HCT116 (cell line): ENCODE measurements around the gene NAA16. TPM values are rescaled to one million over a fixed set of nuclear protein-coding genes. Genes with fewer than 3 reads are reported as not detected.

Experiments used
- ATAC-seq: fragments of 200-7000 bp; cut with Tn5 transposase; 2 replicates; pipeline ENCODE4 v1.9.1; 2020; ENCODE audit warnings: mild to moderate bottlenecking, moderate library complexity
- BruUV-seq: library from RNA; stranded (reverse); fragments of 400-500 nt; replicated peaks from 2 replicates; lab custom pipeline; 2021; lab: Mats Ljungman, UMichigan
- CTCF ChIA-PET: fragments of 300-600 bp; sonication (Branson Sonifier 250); formaldehyde crosslinking; loops from one replicate; lab custom pipeline; 2021; ENCODE audit warnings: antibody characterized with exemption; lab: Charles Lee
- POLR2A ChIA-PET: fragments of 300-600, 350-600 bp; sonication (Branson Sonifier 250); formaldehyde crosslinking; loops from one replicate; lab custom pipeline; 2021; ENCODE audit warnings: antibody characterized with exemption; lab: Charles Lee
- RAD21 ChIA-PET, 2 experiments: fragments of 300-600 bp; sonication (Branson Sonifier 250); formaldehyde crosslinking; loops; one replicate each; lab custom pipeline; 2023; ENCODE audit warnings: low total read pairs in 2 of 2; ENCODE audit not compliant: uncharacterized antibody in 2 of 2, unreplicated experiment in 2 of 2, low non-redundant PET in 1 of 2; lab: Charles Lee
- DNase-seq: peaks from one replicate; pipeline ENCODE4 v3.0.0-alpha.2; 2010; ENCODE audit warnings: low read depth, low spot score
- H2AFZ ChIP-seq: fragments of 200-600 bp; shearing (Covaris generic), sonication (generic); 2 replicates; pipeline ENCODE4 v1.6.1; 2017; ENCODE audit warnings: low read depth, mixed run types, mixed read lengths, antibody characterized with exemption, low read length; ENCODE audit not compliant: poor library complexity, severe bottlenecking
- H3K27ac ChIP-seq: 2 replicates; pipeline ENCODE4 v1.5.1; 2012; ENCODE audit warnings: low read depth, low read length
- H3K27me3 ChIP-seq: fragments of 200-600 bp; sonication (generic); 2 replicates; pipeline ENCODE4 v1.6.1; 2016; ENCODE audit warnings: mixed run types, low read length, mixed read lengths; ENCODE audit not compliant: insufficient read depth
- H3K36me3 ChIP-seq, 2 experiments: fragments of 200-500 bp in 1 of 2; fragments of 200-600 bp in 1 of 2; sonication (Bioruptor generic) in 1 of 2; sonication (generic) in 1 of 2; 2 replicates each; pipeline versions ENCODE4 v1.5.1 to v1.6.1; 2014 to 2016; ENCODE audit warnings: low read length in 2 of 2, inconsistent platforms in 1 of 2, mixed read lengths in 1 of 2, mixed run types in 1 of 2; ENCODE audit not compliant: insufficient read depth in 2 of 2, control insufficient read depth in 1 of 2
- H3K4me1 ChIP-seq, 2 experiments: fragments of 200-600 bp in 1 of 2; sonication (generic) in 1 of 2; 2 replicates each; pipeline versions ENCODE4 v1.5.1 to v1.6.1; 2012 to 2017; ENCODE audit warnings: low read length in 2 of 2, inconsistent platforms in 1 of 2, mild to moderate bottlenecking in 1 of 2, mixed read lengths in 1 of 2, mixed run types in 1 of 2, moderate library complexity in 1 of 2; ENCODE audit not compliant: insufficient read depth in 2 of 2, control insufficient read depth in 1 of 2
- H3K4me2 ChIP-seq: fragments of 200-600 bp; sonication (generic); 2 replicates; pipeline ENCODE4 v1.6.1; 2017; ENCODE audit warnings: mixed run types, low read length, mixed read lengths
- H3K4me3 ChIP-seq, 2 experiments: fragments of 200-600 bp in 1 of 2; sonication (generic) in 1 of 2; replicated peaks in 1 of 2; 2 replicates each; pipeline ENCODE4 v1.5.1; 2011 to 2016; ENCODE audit warnings: low read length in 2 of 2, control low read depth in 1 of 2, low read depth in 1 of 2, mild to moderate bottlenecking in 1 of 2, mixed read lengths in 1 of 2, mixed run types in 1 of 2
- H3K79me2 ChIP-seq: fragments of 200-600 bp; sonication (generic); 2 replicates; pipeline ENCODE4 v1.6.1; 2017; ENCODE audit warnings: mild to moderate bottlenecking, mixed run types, low read length, moderate library complexity, mixed read lengths; ENCODE audit not compliant: insufficient read depth
- H3K9ac ChIP-seq: fragments of 200-600 bp; sonication (generic); 2 replicates; pipeline ENCODE4 v1.6.1; 2016; ENCODE audit warnings: low read length, mixed read lengths
- H3K9me2 ChIP-seq: fragments of 200-600 bp; sonication (generic), shearing (Covaris generic); 2 replicates; pipeline ENCODE4 v1.6.1; 2017; ENCODE audit warnings: mixed run types, mild to moderate bottlenecking, moderate library complexity; ENCODE audit not compliant: insufficient read depth
- H3K9me3 ChIP-seq, 2 experiments: fragments of 200-500 bp in 1 of 2; fragments of 200-600 bp in 1 of 2; sonication (Bioruptor generic) in 1 of 2; sonication (generic) in 1 of 2; 2 replicates each; pipeline ENCODE4 v1.6.1; 2014 to 2017; ENCODE audit warnings: low read length in 2 of 2, mixed read lengths in 2 of 2, inconsistent platforms in 1 of 2, low read depth in 1 of 2, mild to moderate bottlenecking in 1 of 2, mixed run types in 1 of 2, moderate library complexity in 1 of 2; ENCODE audit not compliant: control insufficient read depth in 1 of 2, insufficient read depth in 1 of 2
- H4K20me1 ChIP-seq: fragments of 200-600 bp; sonication (generic), shearing (Covaris generic); 2 replicates; pipeline ENCODE4 v1.6.1; 2017; ENCODE audit warnings: mixed run types, mild to moderate bottlenecking, moderate library complexity; ENCODE audit not compliant: insufficient read depth
- CEBPB ChIP-seq: IDR thresholded peaks from 2 replicates; pipeline ENCODE4 v1.6.1; 2012; ENCODE audit warnings: low read depth
- CTCF ChIP-seq, 3 experiments: fragments of 200-600 bp in 1 of 3; sonication (generic) in 1 of 3; IDR thresholded peaks in 2 of 3; conservative IDR thresholded peaks in 1 of 3; 2 replicates each; pipeline ENCODE4 v1.5.1; 2012 to 2017; ENCODE audit warnings: low read depth in 2 of 3, low read length in 2 of 3, antibody characterized with exemption in 1 of 3, borderline replicate concordance in 1 of 3, control low read depth in 1 of 3, mild to moderate bottlenecking in 1 of 3, mixed read lengths in 1 of 3, mixed run types in 1 of 3, moderate library complexity in 1 of 3; ENCODE audit not compliant: insufficient read depth in 1 of 3
- EZH2 ChIP-seq: fragments of 200-600 bp; sonication (generic); IDR thresholded peaks from 2 replicates; pipeline ENCODE4 v1.6.1; 2017; ENCODE audit warnings: antibody characterized with exemption, mixed run types
- EZH2phosphoT487 ChIP-seq: fragments of 200-600 bp; IDR thresholded peaks from 2 replicates; pipeline ENCODE4 v1.6.1; 2018; ENCODE audit warnings: antibody characterized with exemption, borderline replicate concordance
- FOSL1 ChIP-seq: IDR thresholded peaks from 2 replicates; pipeline ENCODE4 v1.6.1; 2012; ENCODE audit warnings: low read depth
- MAX ChIP-seq: IDR thresholded peaks from 2 replicates; pipeline ENCODE4 v1.6.1; 2012
- POLR2AphosphoS5 ChIP-seq: IDR thresholded peaks from 2 replicates; pipeline ENCODE4 v1.6.1; 2011; ENCODE audit warnings: mild to moderate bottlenecking, low read depth, low read length, moderate library complexity
- REST ChIP-seq: IDR thresholded peaks from 2 replicates; pipeline ENCODE4 v1.6.1; 2012; ENCODE audit warnings: low read depth
- SP1 ChIP-seq: IDR thresholded peaks from 2 replicates; pipeline ENCODE4 v1.6.1; 2012; ENCODE audit warnings: low read depth
- SRF ChIP-seq: IDR thresholded peaks from 2 replicates; pipeline ENCODE4 v1.6.1; 2012; ENCODE audit warnings: low read depth
- TCF7L2 ChIP-seq: IDR thresholded peaks from 2 replicates; pipeline ENCODE4 v1.7.0; 2011; ENCODE audit warnings: borderline replicate concordance, inconsistent platforms; ENCODE audit not compliant: insufficient read depth, insufficient read length; ENCODE audit errors: extremely low read depth
- ZFX ChIP-seq: fragments of 450-650 bp; IDR thresholded peaks from 2 replicates; pipeline ENCODE4 v1.6.1; 2017
- intact Hi-C: fragments of 100-400 bp; cut with micrococcal nuclease; formaldehyde crosslinking; loops from 2 replicates; pipeline ENCODE4 v1.10.0; 2022
- total RNA-seq: library from RNA; stranded (reverse); gene quantifications from one replicate; pipeline ENCODE4 v1.2.1, GENCODE V29; 2021; ENCODE audit not compliant: unreplicated experiment

The NAA16 gene
- total RNA-seq, 1 experiment from 2014 or later, result 19.1 TPM

DNA sequence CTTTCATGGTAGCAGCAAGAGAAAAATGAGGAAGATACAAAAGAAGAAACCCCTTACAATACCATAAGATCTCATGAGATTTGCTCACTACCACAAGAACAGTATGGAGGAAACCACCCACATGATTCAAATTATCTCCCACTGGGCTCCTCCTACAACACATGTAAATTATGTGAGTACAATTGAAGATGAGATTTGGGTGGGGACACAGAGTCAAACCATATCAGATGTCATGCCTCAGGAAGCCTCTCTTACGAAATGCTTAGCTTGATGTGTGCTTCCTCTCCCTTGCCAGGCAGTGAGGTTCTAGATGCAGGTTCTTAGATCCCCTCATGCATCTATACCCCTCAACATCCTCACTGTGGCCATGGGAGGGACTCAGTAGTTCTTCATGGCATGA is 83.1 kb downstream of the NAA16 start:
- no peak overlapping the region for H2AFZ ChIP-seq
- TF ChIP-seq EZH2phosphoT487 (no peak), MAX (no peak), SRF (no peak), CEBPB (no peak), FOSL1 (no peak), CTCF (IDR thresholded peaks at IDR 0.05 in 2 of 3, conservative IDR thresholded peaks at IDR 0.05 in 1 of 3; ENCODE audit: borderline replicate concordance in 1 of 3, insufficient read depth in 1 of 3, low read depth in 2 of 3, low read length in 2 of 3) (no peak), POLR2AphosphoS5 (no peak), EZH2 (no peak), SP1 (no peak), TCF7L2 (no peak), REST (no peak), ZFX (no peak)
- TF ChIP-seq, all 23 proteins: peak for 0
- Histone ChIP-seq H3K9me3 (no peaks in the 10 kb centered on the region), H3K27me3 (no peaks in the 10 kb centered on the region), H3K4me1 (no peaks in the 10 kb centered on the region), H3K9ac (no peak overlapping the region), H3K4me3 (no peak overlapping the region), H3K27ac (no peak overlapping the region), H3K9me2 (no peaks in the 10 kb centered on the region), H4K20me1 (no peaks in the 10 kb centered on the region), H3K4me2 (no peak overlapping the region), H3K79me2 (no peaks in the 10 kb centered on the region), H3K36me3 (no peaks in the 10 kb centered on the region)
- ATAC-seq (no peak), DNase-seq (no peak)
- ChIA-PET RAD21 (no interaction called here), CTCF (no interaction called here), POLR2A (no interaction called here)
- no TSS peak for BruUV-seq
- intact Hi-C loops, result no loop called here
